Activated B cell treated with CpG ODN at 0.5 μM for 24 hours (primary cell): ENCODE results near the gene TMEM200A. TPM values are rescaled to one million over a fixed set of nuclear protein-coding genes. Genes with fewer than 3 reads are reported as not detected.

Source experiments
- ATAC-seq: fragments of 200-7000 bp; cut with Tn5 transposase; one replicate; pipeline ENCODE4 v1.10.0; 2021; ENCODE audit warnings: low read depth, mild to moderate bottlenecking, moderate library complexity
- CTCF ChIA-PET: fragments of 350-600 bp; sonication (Branson Sonifier 250); formaldehyde crosslinking; loops from one replicate; lab custom pipeline; 2021; ENCODE audit warnings: antibody characterized with exemption; lab: Charles Lee
- POLR2A ChIA-PET: fragments of 350-600 bp; sonication (Branson Sonifier 250); formaldehyde crosslinking; loops from one replicate; lab custom pipeline; 2021; ENCODE audit warnings: antibody characterized with exemption; lab: Charles Lee
- DNase-seq: peaks from one replicate; pipeline ENCODE4 v3.0.0; 2022
- H3K27ac Mint-ChIP-seq: one replicate; pipeline ENCODE4 v1.8.0; 2020; ENCODE audit warnings: mixed read lengths
- H3K27me3 Mint-ChIP-seq: one replicate; pipeline ENCODE4 v1.8.0; 2021; ENCODE audit warnings: mixed read lengths
- H3K36me3 Mint-ChIP-seq: one replicate; pipeline ENCODE4 v1.8.0; 2021; ENCODE audit warnings: low read depth, mixed read lengths
- H3K4me1 Mint-ChIP-seq: one replicate; pipeline ENCODE4 v1.8.0; 2021; ENCODE audit warnings: mixed read lengths
- H3K4me3 Mint-ChIP-seq: one replicate; pipeline ENCODE4 v1.8.0; 2020; ENCODE audit warnings: mild to moderate bottlenecking, mixed read lengths
- H3K9me3 Mint-ChIP-seq: one replicate; pipeline ENCODE4 v1.8.0; 2020; ENCODE audit warnings: mixed read lengths
- intact Hi-C: fragments of 100-400 bp; cut with micrococcal nuclease; formaldehyde crosslinking; loops from one replicate; pipeline ENCODE4 v1.15.1; 2024
- total RNA-seq: library from RNA; stranded (reverse); gene quantifications from 2 replicates; pipeline ENCODE4 v1.2.3, GENCODE V29; 2022
- TF ChIP-seq, protein P1 (sequence below): fragments of 200-600 bp; IDR thresholded peaks from one replicate; pipeline ENCODE4 v1.8.0; 2022; ENCODE audit warnings: antibody characterized with exemption, mild to moderate bottlenecking

Gene TMEM200A
- total RNA-seq, 1 donor from 2014 or later, result 1.1 TPM

DNA sequence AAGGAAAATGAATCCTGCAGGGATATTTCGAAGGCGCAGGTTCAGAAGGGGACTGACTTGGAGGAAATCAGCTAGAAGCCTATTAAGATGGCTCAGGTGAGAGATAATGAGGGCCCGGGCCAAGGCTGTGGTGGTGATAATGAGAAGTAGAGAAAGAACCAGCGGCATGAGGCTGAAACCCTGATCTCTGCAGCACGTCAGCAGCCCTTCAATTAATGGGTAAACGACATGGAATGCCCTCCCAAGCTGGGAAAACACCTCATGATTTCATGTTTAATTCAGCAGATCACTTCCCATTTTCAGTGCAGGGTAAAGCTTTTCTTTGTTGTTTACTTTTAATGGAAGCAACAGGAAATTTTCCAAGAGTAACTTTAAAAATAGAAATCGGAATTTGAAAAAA is 104.9 kb downstream of the TMEM200A start:
- H3K27me3 Mint-ChIP-seq, result peaks cover 3% of the 10 kb centered on the region
- ChIA-PET CTCF (no interaction called here), POLR2A (no interaction called here)
- TF ChIP-seq, protein P1, sequence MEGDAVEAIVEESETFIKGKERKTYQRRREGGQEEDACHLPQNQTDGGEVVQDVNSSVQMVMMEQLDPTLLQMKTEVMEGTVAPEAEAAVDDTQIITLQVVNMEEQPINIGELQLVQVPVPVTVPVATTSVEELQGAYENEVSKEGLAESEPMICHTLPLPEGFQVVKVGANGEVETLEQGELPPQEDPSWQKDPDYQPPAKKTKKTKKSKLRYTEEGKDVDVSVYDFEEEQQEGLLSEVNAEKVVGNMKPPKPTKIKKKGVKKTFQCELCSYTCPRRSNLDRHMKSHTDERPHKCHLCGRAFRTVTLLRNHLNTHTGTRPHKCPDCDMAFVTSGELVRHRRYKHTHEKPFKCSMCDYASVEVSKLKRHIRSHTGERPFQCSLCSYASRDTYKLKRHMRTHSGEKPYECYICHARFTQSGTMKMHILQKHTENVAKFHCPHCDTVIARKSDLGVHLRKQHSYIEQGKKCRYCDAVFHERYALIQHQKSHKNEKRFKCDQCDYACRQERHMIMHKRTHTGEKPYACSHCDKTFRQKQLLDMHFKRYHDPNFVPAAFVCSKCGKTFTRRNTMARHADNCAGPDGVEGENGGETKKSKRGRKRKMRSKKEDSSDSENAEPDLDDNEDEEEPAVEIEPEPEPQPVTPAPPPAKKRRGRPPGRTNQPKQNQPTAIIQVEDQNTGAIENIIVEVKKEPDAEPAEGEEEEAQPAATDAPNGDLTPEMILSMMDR, result no peak
- no peak overlapping the region for H3K4me3 Mint-ChIP-seq
- ATAC-seq (no peak), DNase-seq (no peak)
- no peaks in the 10 kb centered on the region for H3K9me3 Mint-ChIP-seq
- no peaks in the 10 kb centered on the region for H3K4me1 Mint-ChIP-seq
- no peak overlapping the region for H3K27ac Mint-ChIP-seq
- no peaks in the 10 kb centered on the region for H3K36me3 Mint-ChIP-seq
- intact Hi-C loops, result no loop called here

DNA sequence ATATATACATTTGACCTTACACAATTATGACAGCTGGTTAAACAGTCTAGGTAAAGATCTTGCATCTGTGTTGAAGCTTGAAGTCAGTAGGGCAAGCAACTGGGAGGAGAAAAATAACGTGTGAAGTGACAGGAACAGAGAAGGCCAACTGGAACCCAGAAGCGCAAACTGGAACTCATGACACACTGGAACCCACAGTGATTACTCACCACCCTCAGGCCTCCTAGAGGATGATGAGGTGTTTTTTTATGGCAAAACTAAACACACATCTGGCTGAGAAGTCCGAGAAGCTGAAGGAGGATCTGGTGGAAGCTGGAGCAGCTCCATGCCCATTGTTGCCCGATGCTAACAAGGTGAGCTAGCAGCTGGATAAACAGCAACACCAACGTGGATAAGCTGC is 108.1 kb downstream of the TMEM200A start:
- TF ChIP-seq, protein P1, result no peak
- Mint-ChIP-seq H3K4me3 (no peak overlapping the region), H3K4me1 (no peaks in the 10 kb centered on the region), H3K27ac (no peak overlapping the region), H3K36me3 (no peaks in the 10 kb centered on the region), H3K9me3 (no peaks in the 10 kb centered on the region), H3K27me3 (peaks cover 3% of the 10 kb centered on the region)
- POLR2A ChIA-PET, result no interaction called here
- CTCF ChIA-PET, result no interaction called here
- DNase-seq, result no peak
- ATAC-seq, result no peak
- intact Hi-C loops, result no loop called here

DNA sequence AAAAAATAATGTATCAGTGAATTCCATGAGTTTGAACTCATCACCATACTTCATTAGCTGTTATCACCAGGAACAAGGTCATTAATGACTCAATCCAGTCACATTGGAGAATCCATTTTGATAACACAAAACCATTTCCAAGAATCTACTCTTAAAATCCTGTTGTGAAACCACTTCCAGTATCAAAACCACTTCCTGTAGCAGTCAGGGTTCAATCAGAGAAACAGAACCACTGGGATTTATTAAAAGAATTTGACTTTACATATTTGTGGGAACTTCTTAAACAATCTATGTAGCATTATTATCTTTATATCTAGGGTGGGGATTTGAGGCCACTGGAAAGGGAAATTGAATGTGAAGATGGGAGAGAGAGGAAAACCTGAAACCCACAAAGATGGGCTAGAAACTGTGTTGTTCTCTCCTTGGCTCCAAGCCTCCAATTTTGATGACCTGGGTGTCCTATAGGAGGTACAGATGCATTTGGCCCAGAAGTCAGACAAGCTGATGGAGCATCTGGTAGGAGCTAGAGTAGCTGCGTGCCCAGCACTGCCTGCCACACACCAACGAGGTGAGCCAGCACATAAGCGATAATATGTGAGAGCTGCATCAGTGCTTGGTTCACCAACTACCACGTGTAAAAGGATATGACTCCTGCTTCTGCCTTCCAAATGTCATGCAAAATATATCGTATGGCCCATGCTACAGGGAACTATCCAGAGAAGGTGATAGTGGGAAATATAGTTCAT is 117.0 kb downstream of the TMEM200A start:
- ATAC-seq, result no peak
- no peak overlapping the region for H3K4me3 Mint-ChIP-seq
- no peak for DNase-seq
- TF ChIP-seq, protein P1, result no peak
- H3K9me3 Mint-ChIP-seq, result peaks cover 2% of the 10 kb centered on the region
- intact Hi-C loops, result no loop called here
- POLR2A ChIA-PET, result interaction anchor here (0.7 kb wide), 1 partner anchor 84 kb away, joined by 3 read pairs; no protein-coding TSS in a partner anchor
- H3K4me1 Mint-ChIP-seq, result no peaks in the 10 kb centered on the region
- no peaks in the 10 kb centered on the region for H3K36me3 Mint-ChIP-seq
- no peaks in the 10 kb centered on the region for H3K27me3 Mint-ChIP-seq
- CTCF ChIA-PET, result no interaction called here
- H3K27ac Mint-ChIP-seq, result no peak overlapping the region

DNA sequence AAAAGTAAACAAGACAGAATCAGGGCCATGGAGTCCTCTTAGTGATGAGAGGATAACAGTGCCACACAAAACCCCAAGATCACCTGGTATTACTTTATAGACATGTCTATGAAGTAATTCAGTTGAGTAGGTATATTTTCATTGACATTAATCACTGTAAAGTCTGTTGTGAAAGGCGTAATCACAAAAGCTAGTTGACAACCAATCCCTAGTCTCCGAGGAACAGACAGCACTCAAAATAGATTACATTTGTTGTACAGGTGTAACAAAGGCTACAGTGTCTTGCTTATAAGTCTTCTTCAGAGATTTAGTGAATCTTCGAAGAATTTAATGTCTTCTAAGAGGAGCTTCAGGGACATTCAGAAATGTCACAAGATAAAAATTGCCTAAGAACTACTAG is 120.1 kb downstream of the TMEM200A start:
- no peak for DNase-seq
- CTCF ChIA-PET, result no interaction called here

DNA sequence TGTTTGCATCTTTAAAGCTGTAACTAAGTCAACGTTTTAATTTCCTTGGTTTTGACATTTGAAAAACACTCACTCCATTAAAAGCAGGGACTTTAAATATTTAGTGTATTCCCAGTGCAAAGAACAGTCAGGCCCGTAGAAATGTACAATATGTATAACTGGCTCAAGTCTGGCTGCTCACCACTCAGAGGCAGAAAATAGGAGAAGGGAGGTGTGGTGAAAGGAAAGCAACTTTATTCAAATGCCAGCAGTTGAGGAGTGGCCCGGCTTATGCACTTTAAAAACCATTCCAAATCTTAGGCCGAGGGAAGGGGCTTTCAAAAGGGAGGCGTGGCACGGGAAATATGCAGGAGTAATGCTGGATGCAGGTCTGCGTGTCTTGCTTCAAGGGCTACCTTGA is 120.6 kb downstream of the TMEM200A start:
- TF ChIP-seq, protein P1, result no peak
- H3K4me1 Mint-ChIP-seq, result no peaks in the 10 kb centered on the region
- intact Hi-C loops, result no loop called here
- ChIA-PET CTCF (no interaction called here), POLR2A (no interaction called here)
- DNase-seq (no peak), ATAC-seq (no peak)
- peaks cover 4% of the 10 kb centered on the region for H3K9me3 Mint-ChIP-seq
- no peaks in the 10 kb centered on the region for H3K36me3 Mint-ChIP-seq
- no peak overlapping the region for H3K4me3 Mint-ChIP-seq
- H3K27ac Mint-ChIP-seq, result no peak overlapping the region
- H3K27me3 Mint-ChIP-seq, result no peaks in the 10 kb centered on the region

More for the DNA sequence above, 120.1 kb downstream of the TMEM200A start:
- TF ChIP-seq, protein P1, result no peak
- POLR2A ChIA-PET, result no interaction called here
- Mint-ChIP-seq H3K36me3 (no peaks in the 10 kb centered on the region), H3K27ac (no peak overlapping the region), H3K27me3 (no peaks in the 10 kb centered on the region), H3K4me3 (no peak overlapping the region), H3K4me1 (no peaks in the 10 kb centered on the region), H3K9me3 (peaks cover 4% of the 10 kb centered on the region)
- intact Hi-C loops, result no loop called here
- no peak for ATAC-seq
